Loucy (cell line): ENCODE measurements around the gene GEMIN7.

Experiments
- H2AFZ ChIP-seq: fragments of 200-600 bp; sonication (generic); 2 replicates; pipeline ENCODE4 v1.6.0; 2016; ENCODE audit warnings: antibody characterized with exemption, mild to moderate bottlenecking, low read length, moderate library complexity
- H3F3A ChIP-seq: fragments of 200-600 bp; 2 replicates; pipeline ENCODE4 v1.6.0; 2016; ENCODE audit warnings: antibody characterized with exemption, low read depth, mild to moderate bottlenecking
- H3K27me3 ChIP-seq: fragments of 200-600 bp; sonication (generic); 2 replicates; pipeline ENCODE4 v1.6.1; 2014; ENCODE audit warnings: low read length, mild to moderate bottlenecking; ENCODE audit not compliant: insufficient read depth, poor library complexity, severe bottlenecking
- H3K36me3 ChIP-seq: fragments of 200-600 bp; sonication (generic); 2 replicates; pipeline ENCODE4 v1.6.1; 2016; ENCODE audit warnings: low read length; ENCODE audit not compliant: insufficient read depth
- H3K4me1 ChIP-seq: fragments of 200-600 bp; sonication (generic); 2 replicates; pipeline ENCODE4 v1.5.1; 2014; ENCODE audit warnings: low read length, mild to moderate bottlenecking; ENCODE audit not compliant: insufficient read depth, poor library complexity, severe bottlenecking
- H3K4me2 ChIP-seq: fragments of 200-600 bp; sonication (generic); 2 replicates; pipeline ENCODE4 v1.6.0; 2014; ENCODE audit warnings: antibody characterized with exemption, low read length, low read depth, mild to moderate bottlenecking; ENCODE audit not compliant: poor library complexity, severe bottlenecking
- H3K4me3 ChIP-seq: fragments of 200-600 bp; sonication (generic); 2 replicates; pipeline ENCODE4 v1.5.1; 2014; ENCODE audit warnings: low read length, mild to moderate bottlenecking, mixed read lengths; ENCODE audit not compliant: poor library complexity, severe bottlenecking
- H3K79me2 ChIP-seq: fragments of 200-600 bp; sonication (generic); 2 replicates; pipeline ENCODE4 v1.6.1; 2014; ENCODE audit warnings: low read length; ENCODE audit not compliant: insufficient read depth
- H3K9ac ChIP-seq: fragments of 200-600 bp; sonication (generic); 2 replicates; pipeline ENCODE4 v1.6.0; 2014; ENCODE audit warnings: mild to moderate bottlenecking, low read depth, low read length, moderate library complexity; ENCODE audit not compliant: poor library complexity, severe bottlenecking
- H3K9me2 ChIP-seq: fragments of 200-600 bp; sonication (generic); replicated peaks from 2 replicates; pipeline ENCODE4 v1.6.1; 2016; ENCODE audit warnings: low read depth, low read length, mixed read lengths
- H3K9me3 ChIP-seq: fragments of 200-600 bp; sonication (generic); 2 replicates; pipeline ENCODE4 v1.6.1; 2014; ENCODE audit warnings: mild to moderate bottlenecking, antibody characterized with exemption, low read length, low read depth; ENCODE audit not compliant: insufficient read depth
- H4K20me1 ChIP-seq: fragments of 200-600 bp; sonication (generic); 2 replicates; pipeline ENCODE4 v1.6.0; 2014; ENCODE audit warnings: antibody characterized with exemption, low read length, mild to moderate bottlenecking; ENCODE audit not compliant: insufficient read depth, poor library complexity, severe bottlenecking
- EZH2phosphoT487 ChIP-seq: fragments of 200-600 bp; IDR thresholded peaks from 2 replicates; pipeline ENCODE4 v1.6.1; 2018; ENCODE audit warnings: antibody characterized with exemption, mild to moderate bottlenecking, moderate library complexity, borderline replicate concordance
- TF ChIP-seq, protein P1 (sequence below): fragments of 200-600 bp; sonication (generic); conservative IDR thresholded peaks from 2 replicates; pipeline ENCODE4 v1.5.1; 2014; ENCODE audit warnings: mild to moderate bottlenecking, antibody characterized with exemption, low read length

GEMIN7 gene

DNA sequence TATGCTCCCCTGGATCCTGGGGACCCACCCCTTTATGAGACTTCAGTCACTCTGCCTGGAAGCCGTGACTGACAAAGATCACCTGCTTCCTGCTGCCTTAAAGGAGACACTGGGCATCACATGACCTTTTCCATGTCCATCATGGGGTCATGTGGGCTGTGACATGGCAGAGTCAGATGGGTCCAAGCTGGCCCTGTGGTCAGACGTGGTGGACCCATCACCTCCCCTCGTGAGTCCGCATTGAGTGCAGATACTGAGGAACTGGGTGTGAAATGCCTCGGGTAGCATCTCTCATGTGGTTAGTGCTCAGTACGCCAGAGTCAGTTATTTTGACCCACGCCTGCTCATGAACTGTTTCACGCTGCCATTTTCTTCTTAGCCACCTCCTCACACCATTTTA lies 54.6 kb downstream of the GEMIN7 start:
- Histone ChIP-seq H3K9me2 (no peaks in the 10 kb centered on the region), H3K9ac (no peak overlapping the region), H3K9me3 (no peaks in the 10 kb centered on the region), H3K79me2 (peaks cover 21% of the 10 kb centered on the region; the same call in 1 of the 2 replicates), H3F3A (no peaks in the 10 kb centered on the region), H2AFZ (no peak overlapping the region), H3K4me3 (no peak overlapping the region), H3K27me3 (no peaks in the 10 kb centered on the region), H3K4me2 (no peak overlapping the region), H3K4me1 (no peaks in the 10 kb centered on the region), H3K36me3 (no peaks in the 10 kb centered on the region; the same call in 1 of the 2 replicates), H4K20me1 (no peaks in the 10 kb centered on the region)
- TF ChIP-seq, protein P1, sequence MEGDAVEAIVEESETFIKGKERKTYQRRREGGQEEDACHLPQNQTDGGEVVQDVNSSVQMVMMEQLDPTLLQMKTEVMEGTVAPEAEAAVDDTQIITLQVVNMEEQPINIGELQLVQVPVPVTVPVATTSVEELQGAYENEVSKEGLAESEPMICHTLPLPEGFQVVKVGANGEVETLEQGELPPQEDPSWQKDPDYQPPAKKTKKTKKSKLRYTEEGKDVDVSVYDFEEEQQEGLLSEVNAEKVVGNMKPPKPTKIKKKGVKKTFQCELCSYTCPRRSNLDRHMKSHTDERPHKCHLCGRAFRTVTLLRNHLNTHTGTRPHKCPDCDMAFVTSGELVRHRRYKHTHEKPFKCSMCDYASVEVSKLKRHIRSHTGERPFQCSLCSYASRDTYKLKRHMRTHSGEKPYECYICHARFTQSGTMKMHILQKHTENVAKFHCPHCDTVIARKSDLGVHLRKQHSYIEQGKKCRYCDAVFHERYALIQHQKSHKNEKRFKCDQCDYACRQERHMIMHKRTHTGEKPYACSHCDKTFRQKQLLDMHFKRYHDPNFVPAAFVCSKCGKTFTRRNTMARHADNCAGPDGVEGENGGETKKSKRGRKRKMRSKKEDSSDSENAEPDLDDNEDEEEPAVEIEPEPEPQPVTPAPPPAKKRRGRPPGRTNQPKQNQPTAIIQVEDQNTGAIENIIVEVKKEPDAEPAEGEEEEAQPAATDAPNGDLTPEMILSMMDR = no peak
- TF ChIP-seq EZH2phosphoT487 = no peak

DNA sequence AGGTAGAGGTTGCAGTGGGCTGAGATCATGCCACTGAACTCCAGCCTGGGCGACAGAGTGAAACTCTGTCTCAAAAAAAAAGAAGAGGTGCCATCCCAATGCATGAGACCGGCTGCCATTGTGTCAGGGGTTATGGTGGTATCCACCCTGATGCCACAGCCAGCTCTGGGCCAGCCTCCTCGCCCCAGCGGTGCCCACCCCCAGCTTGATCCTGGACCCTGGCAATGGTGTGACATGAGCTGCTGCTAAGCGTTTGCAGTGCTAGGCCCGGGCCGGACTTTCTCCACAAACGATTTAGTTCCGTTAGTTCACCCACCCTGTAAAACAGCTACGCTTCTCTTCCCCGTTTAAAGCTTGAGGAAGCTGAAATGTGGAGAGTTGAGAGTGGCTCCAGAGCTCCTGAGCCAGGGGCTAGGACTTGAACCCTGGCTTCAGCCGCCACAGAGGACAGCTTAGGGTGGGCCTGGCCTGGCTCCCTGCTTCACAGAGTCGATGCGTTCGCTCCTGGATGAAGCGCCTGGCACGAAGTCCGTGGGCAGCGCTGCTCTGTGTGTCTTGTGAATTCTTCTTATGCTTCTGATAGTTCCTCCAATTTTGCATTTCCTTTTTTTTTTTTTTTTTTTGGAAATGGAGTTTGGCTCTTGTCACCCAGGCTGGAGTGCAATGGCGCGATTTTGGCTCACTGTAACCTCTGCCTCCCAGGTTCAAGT lies 56.3 kb downstream of the GEMIN7 start:
- Histone ChIP-seq H2AFZ (no peak overlapping the region), H3K9ac (no peak overlapping the region), H3K79me2 (peaks cover 20% of the 10 kb centered on the region; the same call in 1 of the 2 replicates)

DNA sequence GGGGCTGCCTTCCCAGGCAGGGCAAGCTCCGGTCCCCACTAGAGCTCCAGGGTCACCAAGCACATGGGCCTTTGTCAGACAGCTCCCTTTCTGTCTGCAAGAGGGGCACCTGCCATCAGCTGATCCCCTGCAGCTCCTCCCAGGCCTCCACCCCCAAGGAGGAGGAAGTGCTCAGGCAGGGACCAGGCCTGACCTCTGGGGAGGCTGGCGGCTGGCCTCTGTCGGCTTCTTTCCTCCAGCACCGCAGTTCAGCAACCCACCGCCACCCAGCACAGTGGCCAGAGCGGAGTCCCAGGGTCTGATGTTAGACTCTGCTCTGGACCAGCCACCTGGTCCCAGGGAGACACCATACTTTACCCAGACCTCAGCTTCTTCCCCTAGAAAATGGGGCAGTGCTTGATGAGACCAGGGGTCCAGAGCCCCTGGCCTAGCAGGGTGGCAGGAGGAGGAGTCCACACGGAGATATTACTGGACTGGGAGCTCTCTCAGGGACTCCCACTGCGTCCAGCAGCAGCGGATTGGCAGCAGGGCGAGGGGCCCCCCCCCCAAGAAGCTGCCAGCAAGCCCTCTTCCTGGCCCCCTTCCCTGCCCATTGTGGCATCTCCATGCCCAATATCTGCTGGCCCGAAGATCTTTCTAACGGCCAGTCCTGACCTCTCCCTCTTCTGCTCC lies 57.6 kb downstream of the GEMIN7 start:
- Histone ChIP-seq H3K4me3 (no peak overlapping the region), H3K4me1 (no peaks in the 10 kb centered on the region), H4K20me1 (no peaks in the 10 kb centered on the region), H3K9ac (no peak overlapping the region), H3K27me3 (no peaks in the 10 kb centered on the region), H3K36me3 (peaks cover 12% of the 10 kb centered on the region; the same call in 1 of the 2 replicates), H3K79me2 (peaks cover 9% of the 10 kb centered on the region; the same call in 1 of the 2 replicates), H3K9me3 (no peaks in the 10 kb centered on the region), H3K4me2 (no peak overlapping the region), H3K9me2 (no peaks in the 10 kb centered on the region), H2AFZ (no peak overlapping the region), H3F3A (no peaks in the 10 kb centered on the region)
- TF ChIP-seq, protein P1 = no peak
- no peak for TF ChIP-seq EZH2phosphoT487

More for the DNA sequence above, 56.3 kb downstream of the GEMIN7 start:
- Histone ChIP-seq H3K4me3 (no peak overlapping the region), H3K9me2 (no peaks in the 10 kb centered on the region), H3K27me3 (no peaks in the 10 kb centered on the region), H3K4me1 (no peaks in the 10 kb centered on the region), H3F3A (no peaks in the 10 kb centered on the region), H3K4me2 (no peak overlapping the region), H4K20me1 (no peaks in the 10 kb centered on the region), H3K9me3 (no peaks in the 10 kb centered on the region), H3K36me3 (no peaks in the 10 kb centered on the region; the same call in 1 of the 2 replicates)
- TF ChIP-seq, protein P1 = no peak
- no peak for TF ChIP-seq EZH2phosphoT487
